GOT3 (cell line): ENCODE data around the gene AP3B1.

Source experiments
- DNase-seq: peaks from one replicate; lab custom pipeline; 2025; ENCODE audit warnings: mixed read lengths; lab: John Stamatoyannopoulos, UW

The AP3B1 gene

DNA sequence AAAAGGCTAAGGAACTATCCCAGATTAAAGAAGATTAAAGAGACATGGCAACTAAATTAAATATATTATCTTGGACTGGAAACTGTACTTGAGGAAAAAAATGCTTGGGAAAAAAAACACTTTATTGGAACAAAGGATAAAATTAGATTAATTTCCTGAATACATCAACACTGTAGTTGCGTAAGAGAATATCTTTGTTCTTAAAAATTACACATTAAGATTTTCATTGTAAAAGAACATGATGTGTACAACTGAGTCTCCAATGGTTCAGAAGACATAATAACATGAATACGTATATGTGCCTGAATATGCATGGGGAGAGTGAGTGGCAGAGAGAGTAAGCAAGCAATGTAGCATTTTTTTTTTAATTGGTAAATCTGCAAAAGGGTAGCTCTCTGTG, 2.8 kb downstream of the AP3B1 start:
- DNase-seq, result no peak

DNA sequence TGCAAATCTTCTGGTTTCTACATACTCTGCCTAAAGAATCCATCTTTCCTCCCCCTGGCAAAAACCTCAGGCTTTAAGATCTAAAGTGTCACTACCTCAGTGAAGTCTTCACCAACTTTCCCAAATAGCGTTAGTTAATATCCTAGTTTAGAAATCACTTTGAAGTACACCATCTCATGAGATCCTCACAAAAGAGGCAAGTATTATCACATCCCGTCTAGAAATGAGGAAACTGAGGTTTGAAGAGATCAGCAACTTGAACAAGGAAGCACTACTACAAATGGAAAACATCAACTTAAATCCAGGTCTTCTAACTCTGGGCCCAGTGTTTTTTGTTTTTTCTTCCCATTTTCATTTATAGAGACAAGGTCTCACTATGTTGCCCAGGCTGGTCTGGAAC, 4.6 kb downstream of the AP3B1 start:
- DNase-seq, result no peak

DNA sequence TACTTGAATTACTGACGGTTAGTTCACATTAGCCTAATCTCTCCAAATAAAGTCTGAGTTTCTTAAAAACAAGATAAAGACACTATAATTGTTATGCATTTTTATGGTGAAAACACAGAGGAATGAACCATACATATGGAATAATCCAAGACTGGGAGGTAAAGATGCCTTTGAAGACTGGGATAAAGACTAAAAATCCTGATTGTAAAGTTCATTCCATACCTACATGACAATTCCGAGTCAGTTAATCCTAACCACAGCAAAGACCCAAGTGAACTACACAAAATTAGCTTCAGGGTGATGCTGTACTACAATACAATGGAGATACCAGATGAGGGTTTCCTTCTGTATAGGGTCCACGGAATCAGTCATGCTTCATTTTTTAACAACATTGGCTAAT, 6.3 kb downstream of the AP3B1 start:
- DNase-seq, result no peak

DNA sequence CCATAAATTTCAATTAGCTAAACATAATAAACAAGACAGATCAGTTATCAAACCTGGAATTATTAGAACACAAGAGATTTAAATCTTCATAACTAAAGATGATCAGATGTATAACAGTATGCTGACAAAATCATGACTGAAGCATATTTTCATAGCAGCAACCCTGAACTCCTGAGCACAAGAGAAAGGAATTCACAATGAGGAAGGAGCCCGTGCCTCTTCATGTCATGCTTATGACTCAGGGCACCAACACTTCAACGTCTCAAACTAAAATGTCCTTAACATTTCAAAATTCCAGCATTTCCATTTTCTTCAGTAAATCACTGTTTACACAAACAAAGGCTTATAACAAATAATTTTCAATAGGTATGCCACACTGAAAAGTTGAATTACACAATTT, 6.7 kb downstream of the AP3B1 start:
- DNase-seq, result no peak

DNA sequence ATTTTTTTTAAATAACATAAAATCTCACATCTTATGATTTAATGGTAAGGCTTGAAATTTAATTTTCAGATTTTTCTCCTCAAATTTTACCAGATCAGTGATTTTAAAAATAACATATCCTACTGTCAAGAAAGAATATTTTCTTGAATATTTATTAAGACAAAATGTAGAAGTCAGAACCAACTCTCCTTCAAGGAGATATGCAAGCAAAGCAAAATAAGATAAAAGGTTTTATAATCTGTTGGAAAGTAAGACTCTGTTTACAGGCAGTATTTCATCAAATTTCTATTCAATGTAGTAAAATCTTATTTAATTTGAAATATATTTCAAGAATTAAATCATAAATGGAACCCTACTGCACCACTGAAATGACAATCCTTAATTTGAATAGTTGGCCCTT, 7.3 kb downstream of the AP3B1 start:
- DNase-seq, result no peak

DNA sequence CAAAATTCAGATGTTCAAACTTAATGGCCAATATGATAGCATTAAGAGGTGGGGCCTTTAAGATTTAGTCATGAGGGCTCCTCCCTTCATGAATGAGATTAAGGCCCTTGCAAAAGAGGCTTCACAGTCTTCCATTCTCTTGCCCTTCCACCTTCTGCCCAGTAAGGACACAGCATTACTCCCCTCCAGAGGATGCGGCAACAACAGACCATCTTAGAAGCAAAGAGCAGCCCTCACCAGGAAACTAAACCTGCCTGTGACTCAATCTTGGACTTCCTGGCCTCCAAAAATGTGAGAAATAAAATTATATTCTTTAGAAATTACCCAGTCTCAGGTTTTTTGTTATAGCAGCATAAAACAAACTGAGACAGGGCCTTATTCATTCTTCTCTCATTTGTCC, 8.2 kb downstream of the AP3B1 start:
- DNase-seq, result no peak

DNA sequence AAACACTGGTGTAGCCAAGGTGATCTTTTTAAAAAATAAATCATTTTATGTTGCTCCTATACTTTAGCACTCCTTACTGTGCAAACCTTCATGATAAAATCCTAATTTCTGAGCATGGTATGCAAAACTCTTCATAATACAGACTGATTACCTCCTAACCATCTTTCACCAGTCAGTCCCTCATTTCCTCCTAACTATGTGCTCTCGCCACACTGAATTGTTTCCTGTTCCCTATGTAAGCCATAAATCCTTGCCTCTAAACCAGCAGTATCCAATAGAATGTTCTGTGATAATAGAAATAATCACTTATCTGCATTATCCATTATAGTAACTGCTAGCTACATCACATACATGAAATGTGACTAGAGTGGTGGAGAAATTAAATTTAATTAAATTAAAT, 10.7 kb downstream of the AP3B1 start:
- no peak for DNase-seq

DNA sequence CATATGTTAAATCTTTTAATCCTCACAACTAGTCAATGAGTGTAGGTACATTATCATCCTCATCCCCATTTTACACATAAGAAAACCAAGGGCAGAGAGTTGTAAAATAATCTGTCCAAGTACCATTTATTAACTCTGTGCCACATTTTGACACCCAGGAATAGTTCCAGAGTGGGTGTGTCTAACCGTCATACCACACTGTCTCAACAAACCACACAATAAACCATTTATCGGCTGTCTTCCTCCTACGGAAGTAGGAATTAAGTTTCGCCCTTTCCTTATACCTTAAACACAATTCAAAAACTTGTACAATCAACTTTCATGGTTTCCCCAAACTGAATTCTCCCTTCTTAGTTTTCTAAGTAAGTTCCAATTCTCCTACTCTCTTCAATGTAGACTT, 11.4 kb downstream of the AP3B1 start:
- DNase-seq, result no peak

DNA sequence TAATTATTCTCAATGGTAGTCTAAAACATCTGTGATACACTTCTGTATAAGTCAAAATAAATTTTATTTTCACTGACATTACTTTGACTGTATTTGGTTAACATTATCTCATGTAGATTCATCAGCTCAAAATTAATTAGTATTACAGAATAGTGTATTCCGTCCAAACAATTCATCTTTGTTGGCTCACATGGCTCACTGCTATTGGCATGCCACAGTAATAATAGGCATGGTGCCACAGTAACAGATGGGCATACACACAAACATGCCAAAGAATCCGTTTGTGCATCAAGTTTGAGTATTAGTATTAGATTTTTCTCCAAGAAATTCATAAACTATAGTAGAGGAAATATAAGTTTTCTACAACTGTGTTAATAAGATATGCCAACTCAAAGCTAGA, 14.2 kb downstream of the AP3B1 start:
- no peak for DNase-seq

DNA sequence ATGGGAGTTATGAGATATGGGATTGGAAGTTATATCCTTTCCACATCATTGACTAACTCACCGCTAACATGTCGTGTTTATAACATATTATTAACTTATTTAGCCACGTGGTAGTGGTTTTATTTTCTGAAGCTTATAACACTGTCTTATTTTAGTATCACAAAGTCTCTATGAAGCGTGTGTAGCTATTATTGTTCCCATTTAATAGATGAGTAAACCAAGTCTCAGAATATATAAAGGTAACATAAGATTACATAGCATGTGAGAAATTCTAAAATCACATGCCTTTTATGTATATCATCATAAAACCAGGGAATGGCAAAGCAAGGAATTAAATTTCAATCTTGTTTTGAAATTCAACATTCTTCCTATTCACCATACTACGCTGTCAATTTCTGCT, 15.3 kb downstream of the AP3B1 start:
- no peak for DNase-seq

DNA sequence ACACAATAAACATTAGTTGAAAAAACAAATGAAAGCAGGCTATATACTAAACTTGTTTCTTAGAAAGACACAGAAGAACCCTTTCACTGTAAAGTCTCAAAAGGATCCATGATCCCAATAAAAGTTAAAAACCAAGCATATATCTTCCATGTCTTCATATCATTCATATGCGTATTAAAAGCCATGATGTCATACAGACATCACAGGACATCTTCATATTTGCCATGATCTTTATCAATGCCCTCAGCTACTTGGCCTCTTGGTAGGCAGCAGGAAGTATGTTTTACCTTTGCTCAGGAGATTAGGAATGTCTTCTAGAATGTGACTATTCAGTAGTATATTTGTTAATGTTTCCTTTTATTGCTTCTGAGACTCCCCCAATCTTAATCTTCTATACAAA, 16.8 kb downstream of the AP3B1 start:
- DNase-seq, result no peak

DNA sequence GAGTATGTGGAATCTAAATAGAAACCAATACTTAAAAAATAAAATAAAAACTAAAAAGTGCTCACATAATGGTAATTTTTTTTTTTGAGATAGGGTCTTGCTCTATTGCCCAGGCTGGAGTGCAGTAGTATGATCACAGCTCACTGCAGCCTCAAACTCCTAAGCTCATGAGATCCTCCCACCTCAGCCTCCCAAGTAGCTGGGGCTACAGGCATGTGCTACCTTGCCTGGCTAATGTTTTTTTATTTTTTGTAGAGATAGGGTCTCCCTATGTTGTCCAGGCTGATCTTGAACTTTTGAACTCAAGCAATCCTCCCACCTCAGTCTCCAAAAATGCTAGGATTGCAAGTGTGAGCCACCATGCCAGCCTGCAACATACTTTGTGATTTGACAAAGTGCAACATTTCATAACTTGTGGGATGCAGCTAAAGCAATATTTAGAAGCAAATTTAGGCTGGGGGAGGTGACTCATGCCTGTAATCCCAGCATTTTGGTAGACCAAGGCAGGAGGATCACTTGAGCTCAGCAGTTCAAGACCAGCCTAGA, 18.4 kb downstream of the AP3B1 start:
- no peak for DNase-seq

DNA sequence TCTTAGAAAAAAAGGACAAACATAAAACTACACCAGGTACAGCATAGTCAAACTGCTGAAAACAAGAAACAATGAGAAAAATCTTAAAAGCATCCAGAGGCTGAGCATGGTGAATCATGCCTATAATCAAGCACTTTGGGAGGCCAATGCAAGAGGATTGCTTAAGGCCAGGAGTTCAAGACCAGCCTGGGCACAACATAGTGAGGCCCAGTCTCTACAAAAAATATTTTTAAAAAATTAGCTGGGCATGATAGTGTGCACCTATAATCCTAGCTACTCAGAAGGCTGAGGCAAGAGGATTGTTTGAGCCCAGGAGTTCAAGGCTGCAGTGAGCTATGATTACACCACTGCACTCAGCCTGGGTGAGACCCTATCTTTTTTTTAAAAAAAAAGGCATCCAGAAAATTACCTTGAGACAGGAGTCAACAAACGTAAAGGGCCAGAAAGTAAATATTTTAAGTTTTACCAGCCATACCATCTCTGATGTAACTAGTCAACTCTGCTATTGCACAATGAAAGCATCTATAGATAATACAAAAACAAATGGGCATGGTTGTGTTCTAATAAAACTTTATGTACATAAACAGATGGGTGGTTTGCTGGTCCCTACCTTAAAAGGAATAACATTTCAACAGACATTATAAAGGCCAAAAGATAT, 19.8 kb downstream of the AP3B1 start:
- no peak for DNase-seq

DNA sequence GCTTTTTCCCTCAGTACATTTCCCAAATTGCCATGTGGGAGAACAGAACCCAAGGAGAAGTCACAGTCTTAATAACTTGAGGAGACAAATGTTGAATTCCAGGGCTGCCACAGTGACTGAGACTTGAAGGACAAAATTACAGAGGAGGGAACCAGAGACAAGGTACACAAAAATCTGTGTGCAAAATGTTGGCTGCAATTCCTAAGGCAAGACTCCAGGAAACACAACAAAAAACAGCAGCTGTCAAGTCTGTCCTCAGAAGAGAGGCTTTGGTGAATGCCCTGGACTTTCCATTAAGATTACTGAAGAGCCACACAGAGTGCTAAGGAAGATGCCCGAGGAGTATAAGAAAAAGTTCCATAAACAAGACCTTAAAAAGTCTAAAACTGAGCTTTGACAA, 21.1 kb downstream of the AP3B1 start:
- no peak for DNase-seq

DNA sequence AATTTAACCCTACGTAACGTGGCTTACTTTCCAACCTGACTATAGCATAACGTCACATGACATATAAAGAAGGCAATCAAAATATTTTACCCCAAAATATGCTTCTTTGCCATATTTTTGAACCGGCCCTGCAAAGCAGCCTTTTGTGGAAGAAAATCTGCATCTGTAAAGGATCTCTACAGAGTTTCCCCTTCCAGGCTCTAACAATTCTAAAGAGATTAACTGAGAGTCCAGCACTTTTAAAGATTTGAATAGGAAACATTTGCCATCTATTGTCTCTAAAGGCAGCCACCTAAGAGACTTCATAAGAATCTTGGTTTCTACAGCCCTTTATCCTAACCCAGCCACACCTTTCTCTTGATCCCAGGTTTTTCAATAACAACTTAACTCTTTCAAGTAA, 22.7 kb downstream of the AP3B1 start:
- DNase-seq, result no peak

DNA sequence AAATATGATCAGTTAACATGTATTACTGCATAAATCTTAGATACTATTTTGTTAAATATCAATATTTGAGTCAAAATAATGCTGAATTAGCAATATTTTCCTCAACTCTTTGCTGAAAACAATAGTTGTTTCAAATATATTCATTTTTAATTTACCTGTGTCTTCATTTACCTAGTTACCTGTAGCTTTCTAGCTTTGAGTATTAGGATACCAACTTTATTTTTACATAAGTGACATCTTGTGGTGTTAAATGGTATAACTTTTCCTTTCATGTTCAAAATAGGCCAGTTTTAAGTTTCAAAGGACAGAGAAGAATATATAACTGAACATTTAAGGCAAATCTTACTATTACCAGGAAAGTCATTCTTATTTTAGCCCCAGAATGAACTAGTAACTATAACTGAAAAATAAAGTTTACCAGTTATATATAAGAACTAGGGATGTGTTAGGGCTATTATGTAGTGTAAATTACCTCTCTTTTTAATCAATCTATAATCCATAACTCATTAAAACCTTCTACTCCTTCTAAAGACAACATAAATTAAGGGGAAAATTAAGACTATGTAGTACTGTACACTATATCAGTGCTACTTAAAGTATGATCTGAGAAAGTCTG, 25.3 kb downstream of the AP3B1 start:
- no peak for DNase-seq

DNA sequence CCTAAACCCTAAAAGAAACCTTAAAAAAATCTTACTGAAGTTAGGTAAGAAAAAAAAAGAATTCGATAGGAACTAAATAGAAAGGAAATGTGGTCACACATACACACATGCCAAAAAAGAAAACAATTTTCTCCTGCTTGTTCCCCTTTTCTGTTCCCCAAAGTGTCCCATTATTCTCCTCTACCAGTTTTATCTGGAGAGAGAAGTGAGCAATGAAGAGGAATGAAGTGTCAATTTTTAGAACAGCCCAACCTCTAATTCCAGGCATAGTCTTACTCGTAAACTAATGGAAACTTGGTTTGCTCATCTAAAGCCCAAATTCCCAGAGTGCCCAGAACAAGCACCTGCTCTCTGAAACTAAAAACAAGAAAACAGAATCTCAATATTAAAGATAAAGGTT, 26.1 kb downstream of the AP3B1 start:
- no peak for DNase-seq

DNA sequence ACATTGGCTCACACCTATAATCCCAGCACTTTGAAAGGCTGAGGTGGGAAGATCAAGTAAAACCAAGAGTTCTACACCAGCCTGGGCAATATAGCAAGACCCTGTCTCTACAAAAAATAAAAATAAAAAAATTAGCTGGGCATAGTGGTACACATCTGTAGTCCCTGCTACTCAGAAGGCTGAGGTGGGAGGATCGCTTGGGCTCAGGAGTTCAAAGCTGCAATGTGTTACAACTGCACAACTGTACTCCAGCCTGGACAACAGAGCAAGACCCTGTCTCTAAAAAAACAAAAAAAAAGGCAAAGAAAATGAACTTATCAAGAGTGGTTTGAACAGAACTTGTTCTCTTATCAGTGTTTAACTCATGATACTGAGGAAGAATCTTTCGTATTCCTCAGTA, 29.3 kb downstream of the AP3B1 start:
- DNase-seq, result no peak

DNA sequence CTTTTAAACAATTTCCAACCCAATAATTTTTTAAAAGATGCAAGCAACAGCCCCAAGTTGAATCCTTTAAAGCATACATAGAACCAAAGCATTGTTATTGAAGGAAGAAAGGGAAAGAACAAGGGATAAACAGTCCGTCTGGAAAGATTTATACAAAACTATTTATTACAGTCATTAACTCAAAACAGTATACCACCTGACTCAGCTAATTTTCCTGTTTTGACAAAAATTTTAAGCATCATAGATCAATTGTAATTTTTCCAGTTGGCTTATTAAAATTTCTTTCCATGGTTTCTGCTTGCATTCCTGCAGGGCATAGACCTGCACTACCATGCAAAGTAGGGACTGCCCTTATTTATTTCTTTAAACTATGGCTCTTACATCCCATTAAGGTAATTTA, 29.9 kb downstream of the AP3B1 start:
- no peak for DNase-seq

DNA sequence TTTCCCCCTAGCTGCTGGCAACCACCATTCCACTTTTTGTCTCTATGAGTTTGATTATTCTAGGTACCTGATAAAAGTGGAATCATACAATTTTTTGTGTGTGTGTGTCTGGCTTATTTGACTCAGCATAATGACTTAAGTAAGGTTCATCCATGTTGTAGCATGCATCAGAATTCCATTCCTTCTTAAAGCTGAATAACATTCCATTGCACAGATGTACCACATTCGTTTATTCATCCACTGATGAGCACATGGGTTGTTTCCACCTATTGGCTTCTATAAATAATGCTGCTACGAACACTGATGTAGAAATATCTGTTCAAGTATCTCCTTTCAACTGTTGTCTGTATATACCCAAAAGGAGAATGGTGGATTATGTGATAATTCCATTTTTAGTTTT, 33.7 kb downstream of the AP3B1 start:
- DNase-seq, result no peak

DNA sequence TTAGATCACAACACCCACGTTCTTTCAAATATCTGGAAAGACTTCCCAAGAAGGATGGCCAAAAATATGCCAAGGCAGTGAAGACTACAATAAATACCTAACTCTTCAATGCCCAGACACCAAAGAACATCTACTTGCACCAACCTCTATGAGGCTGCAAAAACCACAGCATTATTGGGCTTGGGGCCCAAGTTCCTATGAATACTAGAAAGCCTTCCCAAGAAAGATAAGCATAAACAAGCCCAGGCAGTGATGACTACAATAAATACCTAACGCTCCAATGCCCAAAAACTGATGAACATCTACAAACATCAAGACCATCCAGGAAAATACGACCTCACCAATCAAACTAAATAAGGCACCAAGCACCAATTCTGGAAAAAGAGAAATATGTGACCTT, 41.3 kb downstream of the AP3B1 start:
- DNase-seq, result no peak

DNA sequence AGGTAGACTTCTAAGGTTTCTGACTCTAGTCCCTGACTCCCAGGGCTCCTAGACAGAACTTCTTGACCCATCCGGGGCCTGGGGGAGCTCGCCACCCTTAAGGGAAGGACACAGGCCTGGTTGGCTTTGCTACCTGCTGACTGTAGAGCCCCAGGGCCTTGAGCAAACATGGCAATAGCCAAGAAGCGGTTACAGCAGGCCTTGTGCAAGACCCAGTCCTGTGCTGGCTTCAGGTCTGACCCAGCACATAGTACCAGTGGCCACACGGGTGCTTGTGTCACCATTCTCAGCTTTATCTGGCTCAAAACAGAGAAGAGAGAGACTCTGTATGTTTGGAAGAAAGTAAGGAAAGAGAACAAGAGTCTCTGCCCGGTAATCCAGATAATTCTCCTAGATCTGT, 41.8 kb downstream of the AP3B1 start:
- DNase-seq, result no peak

DNA sequence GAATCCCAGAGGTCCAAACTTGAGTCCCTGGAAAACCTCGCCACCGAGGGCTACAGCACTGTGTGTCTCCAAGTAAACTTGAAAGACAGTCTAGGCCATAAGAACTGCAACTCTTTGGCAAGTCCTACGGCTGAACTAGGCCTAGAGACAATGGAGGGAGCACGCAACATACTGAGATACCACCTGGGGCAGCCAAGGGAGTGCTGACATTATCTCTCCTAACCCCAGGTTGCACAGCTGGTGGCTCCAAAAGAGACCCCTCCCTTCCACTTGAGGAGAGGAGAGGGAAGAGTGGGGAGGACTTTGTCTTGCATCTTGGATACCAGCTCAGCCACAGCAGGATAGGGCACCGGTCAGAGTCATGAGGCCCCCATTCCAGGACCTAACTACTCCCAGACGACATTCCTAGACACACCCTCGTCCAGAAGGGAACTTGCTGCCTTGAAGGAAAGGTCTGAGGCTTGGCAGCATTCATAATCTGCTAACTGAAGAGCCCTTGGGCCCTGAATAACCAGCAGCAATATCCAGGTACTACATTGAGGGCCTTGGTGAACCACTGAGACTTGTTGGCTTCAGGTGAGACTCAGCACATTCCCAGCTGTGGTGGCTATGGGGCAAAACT, 42.7 kb downstream of the AP3B1 start:
- no peak for DNase-seq

DNA sequence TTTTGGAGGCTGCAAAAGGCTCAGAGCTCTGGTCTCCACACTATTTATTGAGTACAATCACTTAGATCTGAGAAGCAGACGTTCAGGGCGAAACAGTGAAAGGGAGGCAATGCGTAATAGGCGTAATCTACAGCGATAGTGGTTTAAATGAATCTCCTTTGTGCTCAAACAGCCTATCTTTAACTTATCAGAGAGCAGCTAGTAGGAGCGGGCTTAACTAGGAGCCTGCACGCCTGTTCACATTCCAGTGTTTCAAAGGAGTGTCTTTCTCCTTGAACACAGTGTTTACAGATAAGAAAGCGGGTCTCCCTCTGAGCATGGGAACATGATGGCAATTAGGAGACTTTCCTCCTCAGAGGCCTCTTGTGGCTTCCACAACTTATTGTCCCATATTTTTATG, 49.4 kb downstream of the AP3B1 start:
- no peak for DNase-seq
